GM12891 (cell line): ENCODE results near the gene NEDD4L.

ENCODE experiments used
- DNase-seq: peaks from one replicate; pipeline ENCODE4 v3.0.0; 2011; ENCODE audit warnings: low spot score; ENCODE audit not compliant: insufficient read length
- FAIRE-seq: peaks from 2 replicates; lab custom pipeline; 2011; peaks lifted over from hg19 to GRCh38; lab: Jason Lieb, UNC
- PAX5 ChIP-seq: IDR thresholded peaks from 2 replicates; pipeline ENCODE4 v1.6.1; 2011; ENCODE audit warnings: low read length, moderate library complexity, mild to moderate bottlenecking; ENCODE audit not compliant: insufficient read depth, severe bottlenecking
- POLR2A ChIP-seq: IDR thresholded peaks from 2 replicates; pipeline ENCODE4 v1.6.1; 2011; ENCODE audit warnings: low read depth, low read length, control low read depth
- POLR2AphosphoS5 ChIP-seq: IDR thresholded peaks from 2 replicates; pipeline ENCODE4 v1.6.1; 2011; ENCODE audit warnings: low read depth, low read length, control low read depth
- POU2F2 ChIP-seq: IDR thresholded peaks from 2 replicates; pipeline ENCODE4 v1.6.1; 2011; ENCODE audit warnings: low read depth, mild to moderate bottlenecking, control low read depth, low read length, moderate library complexity
- SPI1 ChIP-seq: IDR thresholded peaks from 2 replicates; pipeline ENCODE4 v1.6.1; 2011; ENCODE audit warnings: low read depth, low read length, control low read depth
- TAF1 ChIP-seq: IDR thresholded peaks from 2 replicates; pipeline ENCODE4 v1.6.1; 2011; ENCODE audit warnings: low read depth, low read length, control low read depth

The NEDD4L gene

DNA sequence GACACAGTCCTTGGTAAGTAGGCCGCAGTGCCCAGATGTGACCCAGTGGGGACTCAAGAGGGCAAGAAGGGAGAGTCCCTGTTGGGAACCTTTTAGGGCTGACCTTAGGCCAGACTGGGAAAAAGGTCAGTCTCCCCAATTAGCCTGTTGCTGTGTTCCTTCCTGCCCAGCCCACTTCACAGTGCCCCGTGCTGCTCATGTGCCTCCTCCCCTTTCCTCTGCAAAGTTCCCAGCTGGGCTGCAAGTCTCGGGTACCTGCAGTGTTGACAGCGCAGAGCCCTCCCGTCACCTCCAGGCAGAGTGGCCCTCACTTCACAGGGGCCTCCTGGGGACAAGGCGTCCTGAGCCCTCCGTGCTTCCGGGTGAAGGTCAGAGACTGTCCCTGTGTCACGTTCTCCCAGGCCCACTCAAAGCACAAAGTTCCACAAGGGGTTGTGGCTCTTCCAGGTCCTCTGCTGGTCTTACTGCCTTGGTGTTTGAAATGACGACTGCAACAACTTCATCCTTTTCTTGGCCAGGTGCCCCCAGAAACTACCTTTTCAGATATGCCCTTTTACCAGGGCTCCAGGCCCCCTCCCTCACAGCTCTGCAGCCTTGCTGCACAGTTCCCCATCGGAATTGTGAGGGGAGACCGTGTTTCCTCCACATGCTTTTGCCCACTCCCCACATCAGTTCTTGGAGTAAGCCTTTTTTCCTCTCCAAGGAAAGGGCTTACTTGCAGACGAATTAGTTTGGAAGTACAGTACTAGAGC is 359.1 kb downstream of the NEDD4L start:
- DNase-seq = no peak
- no peak for FAIRE-seq
- TF ChIP-seq POLR2A (no peak), POLR2AphosphoS5 (no peak), SPI1 (no peak), TAF1 (no peak), POU2F2 (no peak), PAX5 (no peak)

DNA sequence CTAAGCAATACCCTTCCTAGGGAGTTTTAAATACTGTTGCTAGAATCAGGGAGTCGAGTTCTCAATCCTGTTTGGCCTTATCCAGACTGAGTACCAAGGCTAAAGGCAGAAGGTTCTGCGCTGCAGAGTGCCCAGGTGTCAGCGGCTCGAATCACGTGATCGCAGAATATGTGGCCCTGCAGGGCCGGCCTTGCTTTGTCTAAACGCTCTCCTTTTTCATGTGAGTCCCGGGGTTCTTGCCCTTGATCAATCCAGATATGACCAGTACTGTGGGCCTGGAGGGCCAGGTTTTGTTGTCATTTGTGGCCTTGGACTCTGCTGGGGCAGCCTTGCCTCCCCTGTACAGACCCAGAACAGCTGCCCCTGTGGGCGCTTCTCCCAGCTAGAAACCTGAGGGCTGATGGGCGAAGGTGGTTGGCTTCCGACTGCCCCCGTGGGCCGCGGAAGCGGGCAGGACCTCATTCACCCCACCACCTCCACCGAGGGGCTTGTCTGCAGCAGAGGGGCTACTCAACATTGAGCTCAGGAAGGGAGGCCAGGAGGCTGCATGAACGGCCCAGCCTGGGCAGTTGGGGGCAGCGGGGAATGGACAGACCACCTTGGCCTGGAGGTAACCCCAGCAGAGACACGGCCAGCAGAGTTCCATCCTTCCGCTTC is 359.9 kb downstream of the NEDD4L start:
- TF ChIP-seq SPI1 (no peak), TAF1 (no peak), POLR2AphosphoS5 (no peak), PAX5 (no peak), POU2F2 (no peak), POLR2A (no peak)
- DNase-seq (no peak), FAIRE-seq (no peak)

DNA sequence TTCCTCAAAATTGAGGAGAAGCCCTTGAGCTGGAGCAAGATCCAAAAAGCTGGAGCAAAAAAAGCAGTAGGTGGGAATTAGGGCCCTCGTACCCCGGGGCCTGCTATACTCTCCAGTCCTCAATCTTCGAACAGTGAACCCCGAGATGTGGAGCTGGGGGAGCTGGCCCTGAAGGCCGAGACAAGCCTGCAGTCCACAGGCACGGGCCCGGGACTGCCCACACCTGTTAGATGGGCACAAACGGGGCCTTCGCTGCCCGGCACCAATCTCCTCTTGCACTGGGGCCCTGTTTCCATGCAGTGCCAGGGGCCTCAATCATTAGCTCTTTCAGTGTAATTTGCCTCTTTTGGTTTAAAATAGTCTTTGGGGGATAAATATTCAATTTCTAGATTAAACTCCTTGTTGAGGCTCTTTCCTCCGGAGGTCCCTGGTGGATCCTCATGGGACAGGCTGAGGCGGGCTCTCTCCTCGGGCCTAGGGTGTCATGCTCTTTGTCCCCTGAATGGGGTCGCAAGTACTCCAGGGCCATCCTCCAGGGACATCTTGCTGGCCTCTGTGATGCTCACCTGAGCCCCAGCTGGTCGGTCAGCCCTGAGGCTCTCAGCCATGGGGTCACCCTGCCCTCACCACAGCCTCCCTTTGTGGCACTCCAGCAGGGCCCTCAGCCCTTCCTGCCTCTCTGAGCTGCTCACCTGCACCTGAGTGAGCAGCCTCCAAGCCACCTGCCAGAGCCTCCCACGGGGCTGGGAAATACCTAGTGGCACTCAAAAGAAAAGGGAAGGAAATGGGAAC is 361.3 kb downstream of the NEDD4L start:
- FAIRE-seq = no peak
- no peak for DNase-seq
- TF ChIP-seq TAF1 (no peak), PAX5 (no peak), POLR2AphosphoS5 (no peak), SPI1 (no peak), POLR2A (no peak), POU2F2 (no peak)

GRCh38 chr18:58407263-58407648 is 363.2 kb downstream of the NEDD4L start:
- FAIRE-seq = no peak
- DNase-seq = no peak
- no peak for TF ChIP-seq POLR2AphosphoS5
- TF ChIP-seq PAX5 = no peak
- TF ChIP-seq POLR2A = no peak
- TF ChIP-seq SPI1 = no peak
- TF ChIP-seq POU2F2 = no peak
- no peak for TF ChIP-seq TAF1

- no peak for TF ChIP-seq TAF1
- TF ChIP-seq POLR2A = no peak
- no peak for TF ChIP-seq SPI1
- TF ChIP-seq POLR2AphosphoS5 = no peak
- TF ChIP-seq POU2F2 = no peak
- TF ChIP-seq PAX5 = no peak
- FAIRE-seq = no peak
- DNase-seq = no peak
These were observed 363.8 kb downstream of the NEDD4L start for GRCh38 chr18:58407649-58408407.

DNA sequence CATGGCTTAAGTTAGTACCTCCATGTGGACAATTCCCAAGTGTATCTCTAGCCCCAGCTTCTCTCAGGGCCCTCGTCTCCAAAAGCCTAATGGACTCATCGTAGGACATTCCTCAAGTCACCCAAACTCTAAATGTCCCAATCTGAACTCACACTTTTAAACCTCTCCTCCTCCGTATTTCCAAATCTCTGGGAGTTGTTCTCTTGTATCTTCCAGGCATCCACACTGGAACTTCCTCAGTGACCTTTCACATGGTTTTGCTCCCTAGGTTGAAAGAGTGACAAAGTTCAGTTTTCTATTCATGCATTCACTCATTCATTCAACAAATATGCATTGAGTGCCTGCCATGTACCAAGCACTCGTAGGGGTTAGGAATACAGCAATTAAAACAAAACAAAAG is 364.6 kb downstream of the NEDD4L start:
- no peak for TF ChIP-seq PAX5
- no peak for TF ChIP-seq POLR2AphosphoS5
- DNase-seq (no peak), FAIRE-seq (no peak)

GRCh38 chr18:58409802-58410445 is 365.9 kb downstream of the NEDD4L start:
- FAIRE-seq (no peak), DNase-seq (no peak)
- TF ChIP-seq POLR2AphosphoS5 = no peak
- no peak for TF ChIP-seq PAX5
- TF ChIP-seq POLR2A = no peak
- no peak for TF ChIP-seq SPI1
- no peak for TF ChIP-seq POU2F2
- no peak for TF ChIP-seq TAF1

DNA sequence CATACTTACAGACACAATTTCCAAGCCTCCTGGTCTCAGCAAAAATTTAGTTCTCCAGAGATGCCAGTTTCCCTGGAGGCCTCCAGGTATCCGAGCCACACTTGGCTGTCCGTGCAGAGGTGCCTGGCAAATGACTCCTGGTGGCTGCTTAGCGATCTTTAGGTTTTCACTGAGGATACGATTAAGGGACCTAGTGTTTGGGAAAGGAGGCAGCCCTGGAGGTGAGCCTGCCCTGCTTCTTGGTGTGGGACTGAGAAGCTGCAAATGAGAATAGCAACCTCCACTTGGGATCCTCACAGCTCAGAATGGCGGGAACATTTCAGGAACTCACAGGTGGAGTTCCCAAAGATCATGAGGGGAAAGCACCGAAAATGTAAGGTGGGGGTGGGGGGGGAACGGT is 367.3 kb downstream of the NEDD4L start:
- FAIRE-seq (no peak), DNase-seq (no peak)
- TF ChIP-seq POLR2AphosphoS5 (no peak), POLR2A (no peak)
